NCI-H2081 (cell line): ENCODE results near the gene MGAT4A.
"Not testable (repeated sequence)": the region's sequence is repeated elsewhere in the genome, so short reads cannot be mapped to it uniquely, and the experiment has no call there.

ENCODE experiments used
- DNase-seq, 2 experiments: peaks; one replicate each; lab custom pipeline; 2025; lab: John Stamatoyannopoulos, UW

The MGAT4A gene

DNA sequence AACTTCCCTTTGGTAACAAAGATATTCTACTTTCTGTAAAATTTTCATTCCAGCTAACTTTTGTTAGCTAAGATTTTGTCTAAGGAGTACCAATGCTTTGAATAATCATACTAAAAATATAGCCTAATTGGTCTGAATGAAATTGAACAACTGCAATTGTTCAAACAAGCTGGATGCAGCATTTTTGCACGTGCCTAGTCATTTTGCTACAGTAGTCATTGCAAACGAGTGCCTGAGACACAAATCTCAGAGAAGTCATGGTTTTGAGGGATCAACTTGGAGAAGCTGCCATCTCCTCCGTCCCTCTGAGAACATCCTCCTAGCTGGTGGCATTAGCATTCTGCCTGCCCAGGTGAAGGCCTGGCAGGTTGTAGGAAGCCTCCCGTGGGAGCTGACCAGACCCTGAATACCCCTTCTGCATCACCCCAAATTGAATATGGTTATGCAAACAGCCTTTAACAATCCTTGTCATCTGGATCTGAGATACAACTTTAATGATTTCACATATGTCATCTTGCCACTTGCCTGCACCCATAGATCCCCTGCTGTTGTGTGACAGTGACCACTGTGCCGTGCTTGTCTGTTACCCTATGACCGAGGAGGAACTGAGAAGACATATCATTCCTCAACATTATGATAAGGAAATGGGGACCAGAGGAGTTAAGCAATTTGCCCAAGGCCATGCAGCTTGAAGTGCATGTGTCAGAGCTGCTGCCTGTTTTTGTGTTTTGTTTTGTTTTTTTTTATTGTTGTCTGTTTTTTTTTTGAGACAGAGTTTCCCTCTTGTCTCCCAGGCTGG is 29.1 kb upstream of the MGAT4A start:
- DNase-seq, result no peak

DNA sequence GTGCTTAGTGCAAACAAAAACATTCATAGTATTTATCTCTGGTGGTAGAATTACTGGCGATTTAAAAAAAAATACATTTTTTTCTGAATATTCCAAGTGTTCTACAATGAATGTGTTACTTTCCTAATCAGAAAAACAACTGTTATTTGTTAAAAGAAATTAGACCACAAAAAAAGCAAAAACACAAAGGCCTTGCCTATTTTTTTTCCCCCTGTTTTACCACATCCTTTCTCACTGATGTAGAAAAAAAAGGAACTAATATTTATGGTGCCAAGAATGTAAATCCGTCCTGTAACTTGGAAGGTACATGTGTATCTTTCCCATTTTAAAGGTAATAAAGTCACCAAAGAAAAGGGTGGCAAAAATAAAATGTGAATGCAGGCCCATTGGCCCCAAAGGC is 28.4 kb upstream of the MGAT4A start:
- DNase-seq, result no peak

DNA sequence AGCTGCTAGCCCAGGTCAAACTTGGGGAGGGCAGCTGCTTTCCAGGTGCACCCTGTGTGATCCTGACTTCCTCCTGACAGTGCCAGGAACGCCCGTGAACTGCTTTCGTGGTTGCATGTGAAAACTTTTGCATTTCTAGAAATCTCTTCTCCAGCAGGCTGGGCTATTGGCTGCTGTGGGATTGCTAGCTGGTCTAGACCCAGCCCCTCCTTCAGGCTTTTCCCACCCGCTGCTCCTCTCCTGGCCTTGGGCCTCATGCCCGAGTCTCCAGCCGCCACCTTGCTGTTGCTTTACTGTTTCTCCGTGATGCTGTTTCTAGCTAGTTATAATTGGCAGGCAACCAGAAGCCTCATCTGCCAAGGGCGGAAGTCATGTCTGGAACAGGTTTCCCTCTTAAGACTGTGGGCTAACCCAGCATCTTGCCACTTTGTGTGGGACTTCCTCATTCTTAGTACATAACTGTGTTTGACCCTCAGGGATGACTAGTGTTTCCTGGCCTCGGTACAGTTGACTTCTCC is 27.0 kb upstream of the MGAT4A start:
- no peak for DNase-seq

DNA sequence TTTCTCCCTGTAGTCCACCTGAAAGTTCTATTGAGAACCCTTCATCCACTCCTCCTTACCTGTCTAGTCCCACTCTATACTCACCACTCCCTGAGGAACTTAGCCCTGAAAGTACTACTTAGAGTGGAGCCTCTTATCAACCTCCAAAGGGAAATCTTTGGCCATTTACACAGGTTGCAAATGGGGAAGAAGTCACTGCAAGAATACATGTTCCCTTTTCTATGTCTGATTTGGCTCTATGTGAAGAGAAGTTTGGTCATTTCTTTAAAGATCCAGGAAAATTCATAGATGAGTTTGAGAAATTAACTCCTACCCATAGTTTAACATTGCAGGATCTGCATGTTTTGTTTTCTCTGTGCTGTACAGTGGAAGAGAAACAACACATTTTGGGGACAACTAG is 22.9 kb upstream of the MGAT4A start:
- no peak for DNase-seq

- not testable (repeated sequence) for DNase-seq
Observed at GRCh38 chr2:98752711-98753110, 21.8 kb upstream of the MGAT4A start.

DNA sequence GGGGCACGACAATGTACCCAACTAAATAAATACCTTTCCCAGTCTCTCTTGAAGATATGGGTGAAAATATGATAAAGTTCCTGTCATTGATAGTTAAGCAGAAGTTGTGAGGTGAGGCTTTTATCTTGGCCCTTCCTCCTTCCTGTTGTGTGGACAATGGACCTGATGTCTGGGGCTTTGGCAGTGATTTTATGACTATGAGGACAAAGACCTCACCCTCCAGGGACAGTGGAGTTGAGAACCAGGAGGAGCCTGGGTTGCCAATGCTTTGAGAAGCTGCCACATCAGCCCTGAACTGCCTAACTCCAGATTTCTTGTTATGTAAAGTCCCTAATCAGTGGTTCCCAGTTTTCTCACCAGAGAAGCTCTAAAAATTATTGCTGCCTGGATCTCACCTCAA is 20.8 kb upstream of the MGAT4A start:
- DNase-seq, result no peak

GRCh38 chr2:98750593-98751282 is 19.8 kb upstream of the MGAT4A start:
- no peak for DNase-seq

DNA sequence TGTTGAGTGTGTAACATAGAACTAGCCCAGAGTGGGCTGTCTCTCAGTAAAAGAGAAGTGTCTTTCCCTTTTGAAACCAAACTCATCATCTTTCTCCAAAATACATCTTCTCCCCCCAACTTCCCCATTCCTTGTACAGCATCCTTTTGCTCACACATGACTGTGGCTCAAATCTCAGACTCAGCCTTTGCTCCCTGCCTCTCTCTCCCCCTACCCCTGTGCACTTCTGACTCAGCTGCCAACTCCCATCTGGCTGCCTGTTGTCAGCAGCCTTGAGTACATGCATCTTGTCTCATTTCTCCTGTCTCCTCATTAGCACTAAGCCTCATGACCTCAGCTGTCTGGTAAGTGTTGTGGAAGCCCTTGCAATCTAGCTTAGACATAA is 18.1 kb upstream of the MGAT4A start:
- DNase-seq, result no peak

- DNase-seq, result no peak
Observed at GRCh38 chr2:98748292-98749065, 17.5 kb upstream of the MGAT4A start.

DNA sequence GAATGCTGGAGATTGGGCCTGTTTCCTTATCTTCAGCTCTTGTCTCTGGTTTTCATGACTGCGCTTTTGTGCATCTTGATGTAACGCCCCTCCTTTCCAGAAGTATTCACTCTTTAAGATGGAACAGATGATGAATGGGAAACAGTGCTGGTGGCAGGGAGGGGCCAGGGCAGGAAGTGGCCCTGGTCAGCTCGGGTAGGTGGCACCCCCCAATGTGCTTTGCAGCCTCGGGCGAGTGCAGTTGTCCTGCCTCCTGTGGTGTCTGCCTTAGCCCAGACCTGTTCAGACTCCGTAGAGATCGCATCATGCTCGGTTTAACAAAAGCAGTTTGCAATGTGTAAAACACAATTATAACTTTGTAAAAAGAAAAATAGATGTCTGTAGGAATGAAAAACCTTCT is 17.0 kb upstream of the MGAT4A start:
- no peak for DNase-seq

- DNase-seq, result no peak
Observed at GRCh38 chr2:98746426-98746825, 15.5 kb upstream of the MGAT4A start.

DNA sequence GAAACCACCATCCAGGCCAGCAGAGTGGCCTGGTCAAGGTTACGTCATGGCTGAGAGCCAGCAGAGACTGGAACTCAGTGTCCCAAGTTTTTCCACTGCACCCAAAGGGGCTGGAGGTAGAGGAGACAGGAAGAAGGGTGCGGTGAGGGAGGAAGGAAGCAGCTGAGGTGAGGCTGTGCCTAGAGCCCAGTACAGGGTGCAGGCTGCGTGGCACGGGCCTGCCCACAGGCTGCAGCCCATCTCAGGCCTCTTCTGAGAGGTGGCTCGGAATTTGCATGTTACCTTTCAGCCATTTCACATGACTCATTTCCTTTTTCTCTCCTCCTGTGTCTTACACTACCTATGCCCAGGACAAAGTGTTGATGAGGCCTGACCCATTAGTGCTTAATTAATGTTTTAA is 13.7 kb upstream of the MGAT4A start:
- DNase-seq, result no peak

GRCh38 chr2:98743835-98744234 is 12.9 kb upstream of the MGAT4A start:
- no peak for DNase-seq

- DNase-seq, result no peak
Observed at GRCh38 chr2:98739020-98739419, 8.1 kb upstream of the MGAT4A start.

GRCh38 chr2:98738304-98738703 is 7.4 kb upstream of the MGAT4A start:
- DNase-seq, result no peak

DNA sequence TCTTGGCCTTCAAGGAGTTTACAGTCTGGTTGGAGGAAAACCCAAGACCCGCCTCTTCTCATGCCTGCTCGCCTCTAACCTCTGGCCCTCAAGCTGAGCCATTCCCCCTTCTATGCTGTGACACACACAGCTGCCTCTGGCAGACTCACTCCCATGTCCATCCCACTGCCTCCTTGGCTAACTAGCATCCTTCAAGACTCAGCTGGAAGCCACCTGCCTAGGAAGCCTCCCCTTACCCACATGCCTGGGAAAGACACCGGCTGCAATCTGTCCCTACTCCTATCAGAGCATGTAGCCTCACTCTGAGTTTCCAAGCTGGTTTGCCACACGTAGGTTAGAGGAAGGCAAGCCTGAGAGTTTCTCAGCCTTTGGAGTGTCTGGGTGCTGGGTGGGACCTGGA is 6.9 kb upstream of the MGAT4A start:
- DNase-seq, result no peak

- no peak for DNase-seq
Observed at GRCh38 chr2:98736464-98736889, 5.5 kb upstream of the MGAT4A start.

DNA sequence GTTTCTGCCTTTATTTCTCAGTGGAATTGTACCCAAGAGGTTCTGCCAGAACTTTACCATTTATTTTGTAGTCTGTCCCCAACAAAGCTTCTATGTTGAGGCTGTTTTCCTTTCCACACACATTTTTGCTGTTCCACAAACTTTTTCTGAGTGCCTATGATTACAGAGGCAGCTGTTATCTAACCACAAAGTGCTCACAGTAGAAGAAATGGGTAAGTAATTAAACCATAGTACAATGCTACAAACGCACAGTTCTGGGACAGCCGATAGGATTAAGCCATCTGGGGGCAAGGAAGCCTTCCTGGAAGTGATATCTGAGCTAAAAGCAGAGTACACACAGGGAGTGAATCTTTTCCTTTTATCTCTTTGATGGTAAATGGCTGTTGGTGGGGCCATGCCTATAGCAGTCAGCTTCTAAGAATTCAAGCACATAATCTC is 3.9 kb upstream of the MGAT4A start:
- no peak for DNase-seq

DNA sequence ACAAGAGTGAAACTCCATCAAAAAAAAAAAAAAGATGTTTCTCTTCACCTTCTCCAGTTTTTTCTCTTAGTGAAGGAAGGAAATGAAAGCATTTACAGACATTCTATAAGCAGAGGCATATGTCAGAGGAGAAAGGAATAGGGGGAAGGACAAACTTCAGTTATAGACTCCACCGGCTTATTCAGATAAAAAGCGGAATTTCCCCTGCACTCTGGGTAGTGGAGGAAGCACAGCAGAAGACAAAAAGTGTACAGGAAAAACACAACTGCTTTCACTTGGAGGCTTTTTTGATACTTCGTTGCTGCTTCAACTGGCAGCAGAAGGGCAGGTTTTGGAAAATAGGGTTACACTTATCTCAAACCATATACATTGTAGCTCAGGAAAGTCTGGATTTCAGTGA is 3.2 kb upstream of the MGAT4A start:
- DNase-seq, result no peak

GRCh38 chr2:98732430-98733051 is 1.6 kb upstream of the MGAT4A start:
- DNase-seq, result no peak

DNA sequence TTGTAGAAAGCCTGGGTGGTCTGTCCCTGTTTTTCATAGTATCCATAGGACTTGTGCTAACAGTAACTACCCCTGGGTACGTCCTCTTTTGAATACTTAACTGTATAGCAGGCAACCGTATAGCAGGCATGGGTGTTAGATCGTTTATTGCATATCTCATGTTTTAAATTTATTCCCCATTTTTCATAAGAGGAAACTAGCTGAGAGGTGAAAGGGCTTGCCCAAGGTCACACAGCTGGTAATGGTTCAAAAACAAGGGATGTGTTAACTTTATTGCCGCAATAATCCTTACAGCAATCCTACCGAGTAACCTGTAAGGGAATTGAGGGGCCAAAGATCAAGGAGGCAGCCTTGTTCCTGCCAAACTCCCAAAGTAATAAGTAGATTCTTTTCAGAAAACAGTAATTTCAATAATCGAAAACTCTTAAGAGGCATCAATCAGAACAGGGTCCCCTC is 990 bp upstream of the MGAT4A start:
- no peak for DNase-seq

DNA sequence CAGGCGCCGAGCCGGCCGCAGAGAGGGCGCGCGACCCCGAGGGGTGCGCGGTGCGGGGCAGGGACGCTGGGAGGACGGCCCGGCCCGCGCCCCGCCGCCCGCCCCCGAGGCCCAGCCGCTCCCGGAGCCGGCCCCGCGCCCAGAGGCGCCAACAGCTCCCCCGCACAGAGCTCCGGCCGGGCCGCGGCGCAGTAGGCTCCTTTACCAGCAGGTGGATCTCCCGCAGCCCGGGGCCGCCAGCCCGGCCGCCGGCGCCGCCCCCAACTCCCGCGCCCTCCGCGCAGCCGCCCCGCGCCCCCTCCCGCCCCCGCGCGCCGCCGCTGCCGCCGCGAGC is 258 bp downstream of the MGAT4A start:
- no peak for DNase-seq
